ENCODE results near the gene IFNAR1. TPM values are rescaled to one million over a fixed set of nuclear protein-coding genes. Genes with fewer than 3 reads are reported as not detected.

IFNAR1 gene
- total and polyA plus RNA-seq, 9 of the 15 experiments (the other 6 are each of a cell fraction or from before 2014, with no cell fraction given): 8.6 to 31.8 (median 14.8) TPM

GRCh38 chr21:33339135-33339534 is 14.4 kb downstream of the IFNAR1 start:
- Histone ChIP-seq H3K27ac (ENCODE audit: extremely low read depth, low read depth, low read length) (no peak overlapping the region), H3K9ac (ENCODE audit: insufficient read depth in 1 of 2, low read depth in 2 of 2, low read length in 2 of 2) (no peak overlapping the region), H2AFZ (ENCODE audit: low read depth, low read length) (no peak overlapping the region), H3K27me3 (ENCODE audit: control insufficient read depth in 2 of 2, insufficient read depth in 2 of 2, low read length in 2 of 2) (no peaks in the 10 kb centered on the region), H3K4me3 (no peak overlapping the region), H3K9me3 (replicated peaks; ENCODE audit: control insufficient read depth, insufficient read depth, low read depth, low read length) (no peaks in the 10 kb centered on the region), H3K36me3 (ENCODE audit: control insufficient read depth, insufficient read depth, low read length) (peaks cover 46% of the 10 kb centered on the region), H3K4me2 (ENCODE audit: insufficient read depth, low read length) (no peak overlapping the region), H4K20me1 (replicated peaks; ENCODE audit: control insufficient read depth, insufficient read depth, low read length) (no peaks in the 10 kb centered on the region), H3K4me1 (replicated peaks in 1 of 2; ENCODE audit: control insufficient read depth in 2 of 2, insufficient read depth in 2 of 2, low read length in 2 of 2) (no peaks in the 10 kb centered on the region), H3K79me2 (ENCODE audit: control insufficient read depth, insufficient read depth, low read length) (peaks cover 8% of the 10 kb centered on the region; the same call in 1 of the 3 replicates), H3K9me1 (ENCODE audit: control insufficient read depth, insufficient read depth, low read length) (no peaks in the 10 kb centered on the region)
- ChIA-PET POLR2A (interaction anchor here (0.8 to 1.7 kb wide), 4 partner anchors 12 to 574 kb away, joined by 3 to 5 read pairs (median 3); no protein-coding TSS in a partner anchor), CTCF (ENCODE audit: low intra/inter-chr PET ratio) (no interaction called here)
- intact Hi-C loops (cut with micrococcal nuclease) (no loop called here), in situ Hi-C loops (cut with MboI) (no loop called here)
- no peak for TF ChIP-seq SOX6 (IDR thresholded peaks at IDR 0.05)
- no peak for TF ChIP-seq SNRNP70 (optimal IDR thresholded peaks at IDR 0.05; ENCODE audit: low read depth, low read length)
- TF ChIP-seq NR1H2 (CRISPR knock-in tag; IDR thresholded peaks at IDR 0.05): no peak
- TF ChIP-seq HOMEZ (CRISPR knock-in tag; IDR thresholded peaks at IDR 0.05): no peak
- no peak for TF ChIP-seq ZNF431 (CRISPR knock-in tag; IDR thresholded peaks at IDR 0.05)
- TF ChIP-seq NR4A1 (CRISPR knock-in tag; IDR thresholded peaks at IDR 0.05): no peak
- TF ChIP-seq NR4A1 (tag; IDR thresholded peaks at IDR 0.05): no peak
- no peak for TF ChIP-seq MTA3 (IDR thresholded peaks at IDR 0.05; ENCODE audit: borderline replicate concordance)
- no peak for TF ChIP-seq LCOR (CRISPR knock-in tag; IDR thresholded peaks at IDR 0.05)
- TF ChIP-seq MXI1 (IDR thresholded peaks at IDR 0.05; ENCODE audit: low read depth, low read length): no peak
- TF ChIP-seq ZNF696 (CRISPR knock-in tag; conservative IDR thresholded peaks at IDR 0.05): no peak
- no peak for TF ChIP-seq ZNF134 (CRISPR knock-in tag; conservative IDR thresholded peaks at IDR 0.05)
- no peak for TF ChIP-seq FIP1L1 (IDR thresholded peaks at IDR 0.05; ENCODE audit: low read depth, low read length, poor library complexity, severe bottlenecking)
- TF ChIP-seq ZNF445 (CRISPR knock-in tag; IDR thresholded peaks at IDR 0.05; ENCODE audit: low read depth): no peak
- TF ChIP-seq BHLHE40 (IDR thresholded peaks at IDR 0.05; ENCODE audit: low read length): no peak
- TF ChIP-seq ZNF655 (CRISPR knock-in tag; IDR thresholded peaks at IDR 0.05): no peak
- BruUV-seq (replicated peaks): no TSS peak
- DNase-seq (ENCODE audit: extremely low read depth in 1 of 4, low spot score in 3 of 4) (no peak), FAIRE-seq (no peak), ATAC-seq (no peak)
- WGBS (ENCODE audit: insufficient coverage, low coverage, missing lambda C conversion rate): 89% methylated on average over 1 of the region's 1 CpG
